K562 (cell line): ENCODE results near the gene OTP. TPM values are rescaled to one million over a fixed set of nuclear protein-coding genes. Genes with fewer than 3 reads are reported as not detected.
A peak's percentile ranks its signal among the peaks of the same experiment; 100 is the strongest.

Experiments used
- ATAC-seq: fragments of 200-7000 bp; cut with Tn5 transposase; 3 replicates; pipeline ENCODE4 v1.9.1; 2020; ENCODE audit warnings: moderate library complexity
- BruUV-seq: library from RNA; stranded (reverse); fragments of 400-500 nt; replicated peaks from 2 replicates; lab custom pipeline; 2021; lab: Mats Ljungman, UMichigan
- CTCF ChIA-PET: fragments of 300-600 bp; formaldehyde crosslinking; extraction: SDS; loops from one replicate; lab custom pipeline; 2021; ENCODE audit warnings: low intra/inter-chr PET ratio; lab: Yijun Ruan, JAX
- POLR2A ChIA-PET: fragments of 300-600, 350-650 bp; sonication (Branson Sonifier 250); formaldehyde crosslinking; extraction: SDS; loops from one replicate; lab custom pipeline; 2021; ENCODE audit warnings: antibody characterized with exemption, inconsistent platforms; lab: Yijun Ruan, JAX
- DNase-seq, 4 experiments: peaks; one replicate each; pipeline versions ENCODE4 v3.0.0 to v3.0.0-alpha.2; 2011 to 2018; ENCODE audit warnings: low spot score in 3 of 4, mixed read lengths in 3 of 4; ENCODE audit errors: extremely low read depth in 1 of 4
- FAIRE-seq: peaks from 2 replicates; lab custom pipeline; 2011; peaks lifted over from hg19 to GRCh38; lab: Jason Lieb, UNC
- H2AFZ ChIP-seq: 2 replicates; pipeline ENCODE4 v1.6.0; 2011; ENCODE audit warnings: low read depth, low read length, control low read depth, inconsistent platforms
- H3K27ac ChIP-seq: fragments of 200-600 bp; 3 replicates; pipeline ENCODE4 v1.8.0; 2011; ENCODE audit warnings: low read depth, mild to moderate bottlenecking, control low read depth, inconsistent platforms, low read length, moderate library complexity, mixed read lengths; ENCODE audit errors: extremely low read depth
- H3K27me3 ChIP-seq, 2 experiments: fragments of 300-600 bp in 1 of 2; 2 replicates in 1 of 2; 3 replicates in 1 of 2; pipeline versions ENCODE4 v1.6.0 to v1.8.0; 2011; ENCODE audit warnings: inconsistent platforms in 2 of 2, low read length in 2 of 2, mild to moderate bottlenecking in 1 of 2, mixed read lengths in 1 of 2, moderate library complexity in 1 of 2; ENCODE audit not compliant: control insufficient read depth in 2 of 2, insufficient read depth in 2 of 2
- H3K36me3 ChIP-seq: fragments of 300-600 bp; 3 replicates; pipeline ENCODE4 v1.8.0; 2011; ENCODE audit warnings: mild to moderate bottlenecking, low read length, inconsistent platforms; ENCODE audit not compliant: control insufficient read depth, insufficient read depth
- H3K4me1 ChIP-seq, 2 experiments: fragments of 200-600 bp in 1 of 2; replicated peaks in 1 of 2; 2 replicates in 1 of 2; 3 replicates in 1 of 2; pipeline versions ENCODE4 v1.5.1 to v1.8.0; 2011; ENCODE audit warnings: inconsistent platforms in 2 of 2, low read length in 2 of 2, mild to moderate bottlenecking in 1 of 2, mixed read lengths in 1 of 2, moderate library complexity in 1 of 2; ENCODE audit not compliant: control insufficient read depth in 2 of 2, insufficient read depth in 2 of 2
- H3K4me2 ChIP-seq: 2 replicates; pipeline ENCODE4 v1.6.1; 2011; ENCODE audit warnings: low read length, control low read depth, inconsistent platforms, mixed read lengths; ENCODE audit not compliant: insufficient read depth
- H3K4me3 ChIP-seq: fragments of 200-600 bp; sonication (generic), shearing (Covaris generic); 2 replicates; pipeline ENCODE4 v1.5.1; 2016; ENCODE audit warnings: control low read depth, inconsistent platforms
- H3K79me2 ChIP-seq: fragments of 200-600 bp; 3 replicates; pipeline ENCODE4 v1.8.0; 2011; ENCODE audit warnings: low read length, inconsistent platforms; ENCODE audit not compliant: control insufficient read depth, insufficient read depth
- H3K9ac ChIP-seq, 2 experiments: 2 replicates each; pipeline versions ENCODE4 v1.6.0 to v1.6.1; 2011; ENCODE audit warnings: low read depth in 2 of 2, low read length in 2 of 2, control low read depth in 1 of 2, inconsistent platforms in 1 of 2, mild to moderate bottlenecking in 1 of 2, mixed read lengths in 1 of 2; ENCODE audit not compliant: insufficient read depth in 1 of 2
- H3K9me1 ChIP-seq: one replicate; pipeline ENCODE4 v1.6.0; 2011; ENCODE audit warnings: inconsistent platforms, mild to moderate bottlenecking, low read length, moderate library complexity; ENCODE audit not compliant: control insufficient read depth, insufficient read depth
- H3K9me3 ChIP-seq: replicated peaks from 2 replicates; pipeline ENCODE4 v1.5.1; 2011; ENCODE audit warnings: low read depth, low read length, inconsistent platforms; ENCODE audit not compliant: control insufficient read depth, insufficient read depth
- H4K20me1 ChIP-seq: replicated peaks from 2 replicates; pipeline ENCODE4 v1.6.1; 2011; ENCODE audit warnings: low read length, inconsistent platforms, mixed read lengths; ENCODE audit not compliant: control insufficient read depth, insufficient read depth
- NFE2L1 ChIP-seq: fragments of 450-650 bp; IDR thresholded peaks from 2 replicates; pipeline ENCODE4 v1.6.1; 2016; ENCODE audit warnings: missing genetic modification characterization, low read depth, mild to moderate bottlenecking, missing compliant biosample characterization, moderate library complexity, borderline replicate concordance
- NFIC ChIP-seq: fragments of 450-650 bp; IDR thresholded peaks from 2 replicates; pipeline ENCODE4 v1.6.1; 2017; ENCODE audit warnings: mild to moderate bottlenecking, inconsistent platforms
- NFIX ChIP-seq: fragments of 250-450 bp; sonication (Bioruptor Pico); IDR thresholded peaks from 2 replicates; pipeline ENCODE4 v1.4.0; 2020; ENCODE audit warnings: low read depth, mild to moderate bottlenecking, moderate library complexity
- THAP7 ChIP-seq: fragments of 250-450 bp; sonication (Bioruptor Pico); IDR thresholded peaks from 2 replicates; pipeline ENCODE4 v1.5.0; 2021
- ZNF140 ChIP-seq: fragments of 250-450 bp; sonication (Bioruptor Pico); IDR thresholded peaks from 2 replicates; pipeline ENCODE4 v1.8.0; 2021; ENCODE audit warnings: moderate library complexity, mild to moderate bottlenecking, inconsistent platforms
- WGBS: fragments of 100-300 bp; shearing (Covaris generic); methylation state at CpG from one replicate; pipeline ENCODE4 v1.1.6; 2016; ENCODE audit warnings: low coverage, mixed read lengths; ENCODE audit not compliant: insufficient coverage; ENCODE audit errors: missing lambda C conversion rate; 5-methylcytosine and 5-hydroxymethylcytosine counted together
- in situ Hi-C: fragments of 300-500 bp; cut with MboI; formaldehyde crosslinking; loops from 4 replicates; pipeline ENCODE4 v1.15.0; 2018; ENCODE audit warnings: inconsistent platforms, mixed read lengths
- intact Hi-C: fragments of 100-400 bp; cut with micrococcal nuclease; formaldehyde crosslinking; loops from 2 replicates; pipeline ENCODE4 v1.14.2; 2022
- polyA plus RNA-seq, 8 experiments: library from polyadenylated mRNA; depleted of rRNA in 4 of 8; stranded (reverse) in 5 of 8; unstranded in 3 of 8; fragments of >200 nt; fragmentation: Nextera tagmentation in 2 of 8; fragmentation: Illumina TruSeq in 1 of 8; extraction: Ambion mirVana in 2 of 8; extraction: Trizol in 1 of 8; gene quantifications; 2 replicates each; pipeline versions ENCODE4 v1.2.1 to v1.2.3, GENCODE V29; 2011 to 2014; ENCODE audit warnings: inconsistent platforms in 1 of 8, missing spikeins in 1 of 8
- total RNA-seq, 7 experiments: library from RNA; depleted of rRNA in 6 of 7; stranded (reverse); fragments of >200 nt in 6 of 7; fragmentation: Illumina TruSeq in 2 of 7; extraction: Trizol in 2 of 7; gene quantifications; 2 replicates each; pipeline versions ENCODE4 v1.2.1 to v1.2.3, GENCODE V29; 2011 to 2021; ENCODE audit warnings: low replicate concordance in 1 of 7

Gene OTP
- total and polyA plus RNA-seq, 9 of the 15 experiments (the other 6 are each of a cell fraction or from before 2014, with no cell fraction given): 0.04 to 0.16 (median 0.06) TPM; not detected in 4

- peak; percentile 60 for TF ChIP-seq NFIX (CRISPR knock-in tag)
- TF ChIP-seq ZNF140 (CRISPR knock-in tag): no peak
- TF ChIP-seq NFIC: peak; percentile 86
- no peak for TF ChIP-seq NFE2L1 (tag)
- TF ChIP-seq THAP7 (CRISPR knock-in tag): no peak
- 6% methylated on average over 1 of the region's 1 CpG for WGBS
- H3K27ac ChIP-seq: no peak overlapping the region
- no peak overlapping the region for H3K9ac ChIP-seq
- H3K9me1 ChIP-seq: no peaks in the 10 kb centered on the region
- FAIRE-seq (no peak), ATAC-seq (no peak), DNase-seq (no peak)
- H3K27me3 ChIP-seq: peaks cover 28 to 41% of the 10 kb centered on the region in 2 experiments
- no peaks in the 10 kb centered on the region for H3K36me3 ChIP-seq
- ChIA-PET POLR2A (no interaction called here), CTCF (no interaction called here)
- no TSS peak for BruUV-seq
- H3K4me3 ChIP-seq: no peak overlapping the region
- in situ Hi-C loops (no loop called here), intact Hi-C loops (no loop called here)
- no peaks in the 10 kb centered on the region for H3K9me3 ChIP-seq
- no peak overlapping the region for H2AFZ ChIP-seq
- no peaks in the 10 kb centered on the region for H3K4me1 ChIP-seq
- no peaks in the 10 kb centered on the region for H3K79me2 ChIP-seq
- H3K4me2 ChIP-seq: no peak overlapping the region
- H4K20me1 ChIP-seq: no peaks in the 10 kb centered on the region
These were observed 31.2 kb upstream of the OTP start for GRCh38 chr5:77669677-77670076.
